ENCODE results near the gene SLC38A10. TPM values are rescaled to one million over a fixed set of nuclear protein-coding genes. Genes with fewer than 3 reads are reported as not detected.

Gene SLC38A10
- polyA plus RNA-seq, 1 experiment = 29.3 TPM

DNA sequence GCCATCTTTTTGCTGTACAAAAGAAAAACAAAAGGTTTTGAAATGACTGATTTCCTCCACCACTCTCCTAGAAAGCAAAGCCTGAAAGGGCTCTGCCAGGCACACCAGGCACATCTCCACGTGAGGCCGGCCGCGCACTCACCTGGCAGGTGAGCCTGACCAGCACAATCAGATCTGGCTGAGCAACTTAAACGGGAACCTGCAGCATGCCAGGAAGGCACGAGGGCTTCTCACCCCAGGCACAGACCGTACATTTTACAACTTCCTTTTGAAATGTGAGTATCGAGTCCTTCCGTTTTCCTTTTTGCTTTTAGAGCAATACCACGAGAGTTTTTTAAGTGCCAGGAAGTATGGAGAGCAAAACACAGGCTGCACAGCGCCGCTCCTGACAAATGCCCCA is 22.5 kb downstream of the SLC38A10 start:
- Histone ChIP-seq H3K27ac (ENCODE audit: low read depth, low read length) (no peak overlapping the region), H3K9me3 (ENCODE audit: control insufficient read depth, insufficient read depth, low read length) (no peaks in the 10 kb centered on the region; the same call in 1 of the 2 replicates), H3K27me3 (ENCODE audit: control insufficient read depth, insufficient read depth, low read length) (no peaks in the 10 kb centered on the region), H3K4me3 (ENCODE audit: low read depth, low read length) (no peak overlapping the region)
- ChIA-PET CTCF (no interaction called here), POLR2A (no interaction called here)
- TF ChIP-seq, protein P1, sequence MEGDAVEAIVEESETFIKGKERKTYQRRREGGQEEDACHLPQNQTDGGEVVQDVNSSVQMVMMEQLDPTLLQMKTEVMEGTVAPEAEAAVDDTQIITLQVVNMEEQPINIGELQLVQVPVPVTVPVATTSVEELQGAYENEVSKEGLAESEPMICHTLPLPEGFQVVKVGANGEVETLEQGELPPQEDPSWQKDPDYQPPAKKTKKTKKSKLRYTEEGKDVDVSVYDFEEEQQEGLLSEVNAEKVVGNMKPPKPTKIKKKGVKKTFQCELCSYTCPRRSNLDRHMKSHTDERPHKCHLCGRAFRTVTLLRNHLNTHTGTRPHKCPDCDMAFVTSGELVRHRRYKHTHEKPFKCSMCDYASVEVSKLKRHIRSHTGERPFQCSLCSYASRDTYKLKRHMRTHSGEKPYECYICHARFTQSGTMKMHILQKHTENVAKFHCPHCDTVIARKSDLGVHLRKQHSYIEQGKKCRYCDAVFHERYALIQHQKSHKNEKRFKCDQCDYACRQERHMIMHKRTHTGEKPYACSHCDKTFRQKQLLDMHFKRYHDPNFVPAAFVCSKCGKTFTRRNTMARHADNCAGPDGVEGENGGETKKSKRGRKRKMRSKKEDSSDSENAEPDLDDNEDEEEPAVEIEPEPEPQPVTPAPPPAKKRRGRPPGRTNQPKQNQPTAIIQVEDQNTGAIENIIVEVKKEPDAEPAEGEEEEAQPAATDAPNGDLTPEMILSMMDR (IDR thresholded peaks at IDR 0.05; ENCODE audit: low read depth, low read length) = no peak
- DNase-seq (ENCODE audit: low read depth, low spot score) = no peak

GRCh38 chr17:81271226-81271625 is 23.9 kb downstream of the SLC38A10 start:
- Histone ChIP-seq H3K27me3 (ENCODE audit: control insufficient read depth, insufficient read depth, low read length) (no peaks in the 10 kb centered on the region), H3K9me3 (ENCODE audit: control insufficient read depth, insufficient read depth, low read length) (no peaks in the 10 kb centered on the region; the same call in 1 of the 2 replicates), H3K4me3 (ENCODE audit: low read depth, low read length) (no peak overlapping the region), H3K27ac (ENCODE audit: low read depth, low read length) (no peak overlapping the region)
- DNase-seq (ENCODE audit: low read depth, low spot score) = no peak
- TF ChIP-seq, protein P1 (IDR thresholded peaks at IDR 0.05; ENCODE audit: low read depth, low read length) = no peak
- POLR2A ChIA-PET = no interaction called here
- CTCF ChIA-PET = no interaction called here

- TF ChIP-seq, protein P1 (IDR thresholded peaks at IDR 0.05; ENCODE audit: low read depth, low read length) = no peak
- Histone ChIP-seq H3K9me3 (ENCODE audit: control insufficient read depth, insufficient read depth, low read length) (no peaks in the 10 kb centered on the region; the same call in 1 of the 2 replicates), H3K27ac (ENCODE audit: low read depth, low read length) (no peak overlapping the region), H3K4me3 (ENCODE audit: low read depth, low read length) (no peak overlapping the region), H3K27me3 (ENCODE audit: control insufficient read depth, insufficient read depth, low read length) (no peaks in the 10 kb centered on the region)
- no peak for DNase-seq (ENCODE audit: low read depth, low spot score)
- ChIA-PET CTCF (no interaction called here), POLR2A (no interaction called here)
Observed at GRCh38 chr17:81270279-81270678, 24.8 kb downstream of the SLC38A10 start.

GRCh38 chr17:81267390-81268067 is 27.6 kb downstream of the SLC38A10 start:
- CTCF ChIA-PET = interaction anchor here (0.6 kb wide), 2 partner anchors 170 to 255 kb away, joined by 4 read pairs; no protein-coding TSS in a partner anchor
- TF ChIP-seq, protein P1 (IDR thresholded peaks at IDR 0.05; ENCODE audit: low read depth, low read length) = no peak
- H3K27me3 ChIP-seq (ENCODE audit: control insufficient read depth, insufficient read depth, low read length) = no peaks in the 10 kb centered on the region
- POLR2A ChIA-PET = no interaction called here
- no peak overlapping the region for H3K27ac ChIP-seq (ENCODE audit: low read depth, low read length)
- H3K9me3 ChIP-seq (ENCODE audit: control insufficient read depth, insufficient read depth, low read length) = no peaks in the 10 kb centered on the region; the same call in 1 of the 2 replicates
- no peak overlapping the region for H3K4me3 ChIP-seq (ENCODE audit: low read depth, low read length)
- no peak for DNase-seq (ENCODE audit: low read depth, low spot score)

GRCh38 chr17:81265576-81265975 is 29.5 kb downstream of the SLC38A10 start:
- H3K4me3 ChIP-seq (ENCODE audit: low read depth, low read length) = no peak overlapping the region
- H3K27me3 ChIP-seq (ENCODE audit: control insufficient read depth, insufficient read depth, low read length) = no peaks in the 10 kb centered on the region
- no peaks in the 10 kb centered on the region for H3K9me3 ChIP-seq (ENCODE audit: control insufficient read depth, insufficient read depth, low read length)
- ChIA-PET CTCF (no interaction called here), POLR2A (no interaction called here)
- no peak for DNase-seq (ENCODE audit: low read depth, low spot score)
- TF ChIP-seq, protein P1 (IDR thresholded peaks at IDR 0.05; ENCODE audit: low read depth, low read length) = no peak
- H3K27ac ChIP-seq (ENCODE audit: low read depth, low read length) = no peak overlapping the region
